ENCODE results near the gene ZNHIT2.

DNA sequence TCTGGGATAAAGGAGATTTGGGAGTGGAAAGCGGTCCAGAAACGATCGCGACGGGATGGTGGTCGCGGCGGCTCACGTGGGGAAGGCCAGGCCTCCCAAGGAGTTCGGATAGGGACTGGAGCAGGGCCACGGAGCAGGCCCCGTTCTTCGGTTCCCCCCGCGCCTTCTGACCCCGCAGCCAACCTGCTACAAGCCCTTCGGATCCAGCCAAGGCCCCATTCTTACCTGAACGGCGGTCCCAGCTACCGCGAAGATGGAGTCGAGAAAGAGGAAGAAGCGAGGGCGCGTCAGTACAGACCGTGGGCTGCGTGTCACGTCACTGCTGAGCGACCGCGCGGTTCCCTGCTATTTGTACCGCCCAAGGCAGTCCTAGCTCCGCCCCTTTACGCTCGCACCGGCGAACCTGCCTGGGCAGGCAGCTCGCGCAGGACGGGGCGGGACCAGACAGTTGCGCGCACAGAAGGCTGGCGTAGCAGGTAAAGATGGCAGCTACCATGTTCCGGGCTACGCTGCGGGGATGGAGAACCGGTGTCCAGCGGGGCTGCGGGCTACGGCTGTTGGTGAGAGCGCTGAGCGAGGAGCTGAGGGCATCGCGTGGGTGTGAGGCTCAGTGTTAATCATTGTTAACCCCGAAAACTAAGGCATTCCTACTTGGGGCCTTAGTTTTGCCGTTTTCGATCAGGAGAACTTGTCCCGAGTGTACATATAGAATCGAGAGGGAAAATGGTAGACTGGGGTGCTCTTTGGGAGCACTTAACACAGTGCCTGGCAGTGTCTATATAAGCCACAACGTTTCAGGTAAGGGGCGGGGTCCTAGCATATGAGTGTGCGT, 4.6 kb upstream of the ZNHIT2 start, which contains the start of the genes FAU and MRPL49:
- TF ChIP-seq, protein P1, sequence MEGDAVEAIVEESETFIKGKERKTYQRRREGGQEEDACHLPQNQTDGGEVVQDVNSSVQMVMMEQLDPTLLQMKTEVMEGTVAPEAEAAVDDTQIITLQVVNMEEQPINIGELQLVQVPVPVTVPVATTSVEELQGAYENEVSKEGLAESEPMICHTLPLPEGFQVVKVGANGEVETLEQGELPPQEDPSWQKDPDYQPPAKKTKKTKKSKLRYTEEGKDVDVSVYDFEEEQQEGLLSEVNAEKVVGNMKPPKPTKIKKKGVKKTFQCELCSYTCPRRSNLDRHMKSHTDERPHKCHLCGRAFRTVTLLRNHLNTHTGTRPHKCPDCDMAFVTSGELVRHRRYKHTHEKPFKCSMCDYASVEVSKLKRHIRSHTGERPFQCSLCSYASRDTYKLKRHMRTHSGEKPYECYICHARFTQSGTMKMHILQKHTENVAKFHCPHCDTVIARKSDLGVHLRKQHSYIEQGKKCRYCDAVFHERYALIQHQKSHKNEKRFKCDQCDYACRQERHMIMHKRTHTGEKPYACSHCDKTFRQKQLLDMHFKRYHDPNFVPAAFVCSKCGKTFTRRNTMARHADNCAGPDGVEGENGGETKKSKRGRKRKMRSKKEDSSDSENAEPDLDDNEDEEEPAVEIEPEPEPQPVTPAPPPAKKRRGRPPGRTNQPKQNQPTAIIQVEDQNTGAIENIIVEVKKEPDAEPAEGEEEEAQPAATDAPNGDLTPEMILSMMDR (IDR thresholded peaks at IDR 0.05): no peak
- TF ChIP-seq POLR2A (IDR thresholded peaks at IDR 0.05): peak; percentile 92
